ENCODE measurements around the gene GRIK5.

GRCh38 chr19:42022616-42023015 is 47.4 kb downstream of the GRIK5 start:
- no peak for TF ChIP-seq CTCF (conservative IDR thresholded peaks at IDR 0.05 in 1 of 2, IDR thresholded peaks at IDR 0.05 in 1 of 2; ENCODE audit: extremely low read depth in 1 of 2, insufficient read depth in 1 of 2, low read depth in 1 of 2, low read length in 2 of 2)
- TF ChIP-seq EZH2 (IDR thresholded peaks at IDR 0.05; ENCODE audit: borderline replicate concordance, low read length): no peak
